HG02840 (cell line): Measurements from ENCODE around the gene CAPRIN1.
A peak's percentile ranks its signal among the peaks of the same experiment; 100 is the strongest.
"Not testable (repeated sequence)": the region's sequence is repeated elsewhere in the genome, so short reads cannot be mapped to it uniquely, and the experiment has no call there.

Source experiments
- ATAC-seq: cut with Tn5 transposase; IDR thresholded peaks from one replicate; pipeline ENCODE4 v1.9.1; 2021; ENCODE audit warnings: mild to moderate bottlenecking, moderate library complexity, moderate number of reproducible peaks; ENCODE audit not compliant: unreplicated experiment, low FRiP score

Gene CAPRIN1

GRCh38 chr11:34075178-34075820 is 23.8 kb downstream of the CAPRIN1 start:
- no peak for ATAC-seq

DNA sequence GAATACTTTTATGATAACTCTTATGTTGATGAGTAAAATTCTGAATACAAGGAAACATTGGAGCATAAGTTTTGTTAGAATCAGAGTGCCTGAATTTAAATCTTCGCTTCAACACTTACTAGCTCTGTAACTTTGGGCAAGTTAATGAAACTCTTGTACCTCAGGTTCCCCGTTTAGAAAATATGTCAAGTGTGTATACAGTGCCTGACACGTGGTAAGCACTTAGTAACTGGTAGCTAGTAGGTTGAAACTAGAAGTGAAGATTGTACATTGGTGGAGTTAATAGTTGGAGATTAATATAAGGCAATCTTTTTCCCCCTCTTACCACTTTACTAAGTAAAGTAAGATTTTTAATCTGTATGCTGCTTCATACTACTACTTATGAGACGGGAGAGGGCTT is 29.1 kb downstream of the CAPRIN1 start:
- ATAC-seq = no peak

- ATAC-seq = no peak
Measured at GRCh38 chr11:34084637-34085036, 33.1 kb downstream of the CAPRIN1 start.

- no peak for ATAC-seq
Measured at GRCh38 chr11:34086554-34087283, 35.2 kb downstream of the CAPRIN1 start.

GRCh38 chr11:34091825-34092224 is 40.3 kb downstream of the CAPRIN1 start:
- ATAC-seq = no peak

GRCh38 chr11:34094900-34095299 is 43.4 kb downstream of the CAPRIN1 start:
- ATAC-seq = not testable (repeated sequence)

- ATAC-seq = no peak
Measured at GRCh38 chr11:34098813-34099212, 47.3 kb downstream of the CAPRIN1 start.

- no peak for ATAC-seq
Measured at GRCh38 chr11:34104680-34105078, 53.1 kb downstream of the CAPRIN1 start.

DNA sequence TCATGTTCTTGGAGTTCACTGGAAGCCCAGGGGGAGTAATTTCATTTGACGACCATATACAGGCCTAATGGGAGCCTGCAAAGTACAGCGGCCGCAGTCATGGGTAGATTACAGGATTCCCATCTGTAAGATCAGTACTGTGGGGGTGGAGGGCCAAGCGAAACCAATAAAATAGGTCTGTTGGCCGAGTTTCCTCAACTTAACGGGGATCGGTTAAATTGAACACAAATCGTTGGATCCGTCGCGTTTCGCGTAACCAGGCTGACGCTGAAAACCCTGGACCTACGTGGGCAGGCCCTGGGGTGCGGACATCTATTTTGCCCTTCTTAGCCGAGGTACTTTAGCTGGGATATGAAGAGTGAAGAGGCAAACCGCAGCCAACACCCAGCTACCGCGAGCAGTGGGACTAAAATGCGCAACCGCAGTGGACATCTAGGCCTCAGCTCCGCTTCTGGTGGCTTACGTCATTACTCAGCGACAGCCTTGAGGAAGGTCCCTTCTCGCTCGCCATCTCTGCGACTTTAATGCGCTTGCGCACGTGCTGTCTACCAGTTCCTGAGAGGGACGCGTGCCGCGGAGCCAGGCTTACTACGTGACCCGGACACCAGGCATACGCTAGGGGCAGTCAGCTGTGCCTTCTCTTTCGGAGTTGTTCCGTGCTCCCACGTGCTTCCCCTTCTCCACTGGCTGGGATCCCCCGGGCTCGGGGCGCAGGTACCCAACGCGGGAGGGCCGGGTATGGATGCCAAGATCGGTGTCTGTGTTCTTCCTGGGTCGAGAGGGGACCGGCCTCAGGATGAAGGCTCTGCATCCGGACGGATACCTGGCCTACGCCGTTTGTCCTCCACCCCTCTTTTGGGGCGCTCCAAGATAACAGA is 53.8 kb downstream of the CAPRIN1 start, which contains the start of gene NAT10:
NAT10 (plus strand) TSS at position 551 of the 878 bp plus-strand sequence. CDS start 2,597 bp downstream, outside the sequence.
- ATAC-seq = peak; percentile 94

DNA sequence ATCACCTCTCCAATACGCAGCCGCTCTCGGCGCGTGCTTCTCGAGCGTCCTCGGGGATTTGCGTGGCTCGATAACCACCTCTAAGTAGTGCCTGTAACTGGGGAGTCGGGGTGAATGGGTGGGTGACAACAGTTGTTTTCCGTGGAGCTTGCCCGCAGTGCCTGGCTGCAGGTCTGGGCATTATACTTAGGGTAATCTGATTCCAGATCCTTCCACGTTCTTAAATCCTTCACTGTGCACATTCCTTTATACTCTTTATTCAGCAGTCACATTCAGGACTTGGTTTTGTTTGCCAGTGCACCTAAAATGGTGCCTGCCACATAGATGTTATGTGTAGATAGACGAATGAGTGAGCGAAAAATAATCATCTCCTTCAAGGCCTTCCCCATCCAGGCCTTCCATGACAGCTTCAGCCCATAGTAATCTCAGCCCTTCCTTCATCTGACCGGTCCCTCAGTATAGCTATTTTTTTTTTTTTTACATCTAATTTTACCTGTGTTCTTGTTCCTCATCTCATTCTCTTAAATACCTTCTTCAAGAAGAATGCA is 54.5 kb downstream of the CAPRIN1 start:
- ATAC-seq = no peak

- ATAC-seq = no peak
Measured at GRCh38 chr11:34111722-34112270, 60.3 kb downstream of the CAPRIN1 start.

GRCh38 chr11:34114014-34114413 is 62.5 kb downstream of the CAPRIN1 start:
- no peak for ATAC-seq

- ATAC-seq = no peak
Measured at GRCh38 chr11:34114471-34114870, 62.9 kb downstream of the CAPRIN1 start.

GRCh38 chr11:34120651-34121050 is 69.1 kb downstream of the CAPRIN1 start:
- no peak for ATAC-seq

DNA sequence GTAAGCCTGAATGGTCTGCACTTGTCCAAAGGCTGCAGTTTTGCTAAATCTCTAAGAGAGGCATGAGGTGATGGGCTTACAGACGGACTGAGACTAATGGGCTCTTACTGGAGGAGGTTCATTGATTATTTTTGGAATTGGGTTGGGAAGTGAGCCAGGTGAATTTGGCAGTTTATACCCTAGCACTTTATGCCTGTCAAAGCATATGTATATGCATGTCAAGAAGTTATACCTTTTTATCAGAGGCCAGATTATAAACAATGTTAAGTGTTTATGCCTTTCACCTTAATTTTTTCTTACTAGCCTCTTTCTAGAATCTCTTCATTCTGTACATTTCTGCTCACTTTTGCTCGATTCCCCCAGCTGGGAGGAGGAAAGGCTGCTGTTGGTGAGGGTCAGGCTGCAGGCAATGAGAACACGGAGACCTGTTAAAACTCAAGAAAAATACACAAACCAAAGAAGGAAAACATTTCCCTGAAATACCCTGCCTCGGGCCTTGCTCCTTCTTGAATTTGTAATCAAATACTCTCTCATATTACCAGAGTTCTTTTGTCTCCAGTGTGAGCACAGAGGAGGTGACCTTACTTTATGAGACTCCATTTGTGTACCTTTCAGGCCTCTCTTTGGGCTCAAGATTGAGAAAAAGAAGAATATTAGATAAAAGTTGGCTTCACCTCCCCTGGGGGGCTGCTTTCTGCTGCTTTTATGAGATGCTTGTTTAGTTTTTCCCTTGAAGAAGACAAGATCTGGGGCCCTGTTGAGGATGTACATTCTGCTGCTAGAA is 73.5 kb downstream of the CAPRIN1 start:
- ATAC-seq = no peak

GRCh38 chr11:34126959-34127848 is 75.7 kb downstream of the CAPRIN1 start:
- ATAC-seq = no peak

GRCh38 chr11:34128824-34129223 is 77.3 kb downstream of the CAPRIN1 start:
- no peak for ATAC-seq

- ATAC-seq = no peak
Measured at GRCh38 chr11:34132261-34132965, 80.9 kb downstream of the CAPRIN1 start.
